GM18511 (cell line): ENCODE results near the gene TLE7.

Experiments
- ATAC-seq: cut with Tn5 transposase; IDR thresholded peaks from one replicate; pipeline ENCODE4 v1.9.1; 2021; ENCODE audit warnings: mild to moderate bottlenecking, moderate library complexity; ENCODE audit not compliant: unreplicated experiment

The TLE7 gene

DNA sequence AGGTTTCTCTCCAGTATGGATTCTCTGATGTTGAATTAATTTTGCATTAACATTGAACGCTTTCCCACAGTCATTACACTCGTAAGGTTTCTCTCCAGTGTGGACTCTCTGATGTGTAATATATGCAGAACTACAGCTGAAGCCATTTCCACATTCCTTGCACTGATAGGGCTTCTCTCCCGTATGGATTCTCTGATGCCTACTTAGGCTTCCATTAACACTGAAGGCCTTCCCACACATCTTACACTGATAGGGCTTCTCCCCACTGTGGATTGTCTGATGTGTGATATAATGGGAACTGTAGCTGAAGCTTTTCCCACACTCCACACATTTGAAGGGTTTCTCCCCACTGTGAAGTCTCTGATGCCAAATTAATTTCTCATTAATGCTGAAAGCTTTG, 7.2 kb upstream of the TLE7 start:
- ATAC-seq = no peak

DNA sequence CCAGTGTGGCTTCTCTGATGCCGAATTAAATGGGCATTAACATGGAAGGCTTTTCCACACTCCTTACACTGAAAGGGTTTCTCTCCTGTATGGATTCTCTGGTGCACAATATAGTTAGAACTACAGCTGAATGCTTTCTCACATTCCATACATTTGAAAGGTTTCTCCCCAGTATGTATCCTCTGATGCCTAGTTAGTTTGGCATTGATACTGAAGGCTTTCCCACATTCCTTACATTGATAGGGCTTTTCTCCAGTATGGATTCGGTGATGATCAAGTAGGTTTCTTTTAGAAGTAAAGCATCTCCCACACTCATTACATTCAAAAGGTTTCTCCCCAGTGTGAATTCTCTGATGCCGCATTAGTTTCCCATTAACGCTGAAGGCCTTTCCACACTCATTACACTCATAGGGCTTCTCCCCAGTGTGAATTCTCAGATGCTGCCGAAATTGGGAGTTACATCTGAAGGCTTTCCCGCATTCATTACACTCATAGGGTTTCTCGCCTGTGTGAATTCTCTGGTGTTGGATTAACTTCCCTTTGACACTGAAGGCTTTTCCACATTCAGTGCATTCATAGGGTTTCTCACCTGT, 6.5 kb upstream of the TLE7 start:
- no peak for ATAC-seq

DNA sequence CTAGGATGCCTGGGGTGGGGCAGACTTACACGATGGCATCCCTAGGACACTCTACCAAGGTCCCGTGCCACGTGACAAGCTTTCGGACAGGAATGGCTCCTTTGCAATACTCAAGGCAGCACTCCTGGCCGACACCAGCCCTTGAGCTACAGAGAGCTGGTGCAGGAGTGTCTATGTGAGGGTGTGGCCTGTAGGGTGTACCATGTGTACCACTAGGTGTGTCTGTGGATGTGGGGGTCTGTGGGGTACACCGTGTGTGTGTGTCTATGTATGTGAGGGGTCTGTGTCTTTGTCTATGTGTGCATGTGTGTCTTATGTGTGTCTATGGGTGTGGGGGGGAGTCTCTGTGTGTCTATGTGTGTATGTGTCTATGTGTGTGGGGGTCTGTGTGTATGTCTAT, 1.9 kb upstream of the TLE7 start:
- no peak for ATAC-seq

DNA sequence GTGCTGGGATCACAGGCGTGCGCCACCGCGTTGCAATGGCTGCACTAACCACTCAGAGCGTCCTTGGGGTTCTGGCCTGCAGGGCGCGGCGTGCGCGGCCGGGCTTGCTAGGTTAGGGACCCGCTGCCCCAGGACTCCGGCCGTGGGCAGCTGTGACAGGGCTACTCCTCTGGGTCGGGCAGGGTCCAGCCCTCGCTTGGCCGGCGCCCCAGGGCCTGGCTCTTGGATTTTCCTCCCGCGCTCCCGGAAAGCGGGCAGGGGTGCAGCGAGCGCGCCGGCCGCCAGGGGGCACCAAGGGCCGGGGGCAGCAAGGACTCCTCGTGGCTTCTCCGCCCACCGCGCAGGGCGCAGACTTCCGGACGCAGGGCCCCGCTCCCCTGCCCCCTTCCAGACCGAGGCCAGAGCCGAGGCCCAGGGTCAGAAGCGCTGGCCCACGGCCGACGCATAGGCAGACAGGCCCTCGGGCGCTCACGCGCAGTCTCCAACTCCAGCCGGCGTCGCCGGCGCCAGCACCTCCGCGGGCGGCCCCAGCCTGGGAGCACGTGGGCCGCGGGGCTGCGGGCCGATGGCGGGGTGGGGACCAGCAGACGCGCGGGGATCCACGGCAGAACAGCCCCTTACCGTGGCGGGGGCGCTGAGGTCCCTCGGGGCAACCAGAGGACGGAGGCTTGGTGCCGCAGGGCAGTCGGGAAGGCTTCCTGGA, 355 bp downstream of the TLE7 start:
- no peak for ATAC-seq

DNA sequence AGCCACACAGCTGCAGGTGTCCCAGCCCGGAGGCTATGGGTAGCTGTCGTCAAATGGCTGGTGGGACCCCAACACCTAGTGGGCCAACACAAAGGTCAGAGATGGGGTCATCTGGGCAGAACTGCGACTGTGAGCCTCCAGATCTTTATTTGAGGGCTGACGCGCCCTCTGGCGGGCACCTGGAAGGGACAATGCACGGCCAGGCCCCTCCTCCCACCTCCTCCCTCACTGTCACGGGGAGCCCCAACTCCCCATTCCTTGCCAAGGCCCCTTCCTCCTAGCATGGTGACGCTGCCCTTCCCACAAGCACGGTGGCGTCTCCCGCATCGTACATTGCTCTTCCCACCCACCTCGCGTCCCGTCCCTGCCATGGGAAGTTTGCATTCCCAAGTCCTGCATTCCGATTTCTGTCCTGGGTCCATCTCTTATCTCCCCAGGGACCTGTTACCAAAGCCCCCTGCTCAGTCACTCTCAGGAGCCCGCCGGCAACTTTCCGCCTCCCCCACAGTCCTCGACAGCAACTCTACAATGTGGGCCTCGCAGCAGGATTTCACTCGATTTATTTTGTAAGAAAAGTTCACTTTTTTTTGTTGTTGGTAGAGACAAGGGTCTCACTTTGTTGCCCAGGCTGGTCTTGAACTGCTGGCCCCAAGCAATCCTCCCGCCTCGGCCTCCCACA, 1.0 kb downstream of the TLE7 start:
- ATAC-seq = no peak

DNA sequence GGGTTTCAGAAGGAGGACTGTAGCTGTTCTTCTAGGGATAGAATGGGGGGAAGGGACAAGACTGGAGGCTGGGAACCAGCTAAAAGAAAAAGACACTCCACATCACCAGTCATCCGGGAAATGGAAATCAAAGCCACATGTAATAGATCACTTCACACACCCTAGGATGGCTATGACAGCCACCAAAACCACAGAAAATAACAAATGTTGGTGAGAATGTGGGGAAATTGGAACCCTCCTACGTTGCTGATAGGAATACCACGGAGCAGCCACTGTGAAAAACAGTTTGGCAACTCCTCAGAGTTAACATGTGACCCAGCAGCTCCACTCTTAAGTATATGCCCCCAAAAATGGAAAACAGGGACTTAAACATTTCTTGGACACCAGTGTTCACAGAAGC, 2.3 kb downstream of the TLE7 start:
- no peak for ATAC-seq

DNA sequence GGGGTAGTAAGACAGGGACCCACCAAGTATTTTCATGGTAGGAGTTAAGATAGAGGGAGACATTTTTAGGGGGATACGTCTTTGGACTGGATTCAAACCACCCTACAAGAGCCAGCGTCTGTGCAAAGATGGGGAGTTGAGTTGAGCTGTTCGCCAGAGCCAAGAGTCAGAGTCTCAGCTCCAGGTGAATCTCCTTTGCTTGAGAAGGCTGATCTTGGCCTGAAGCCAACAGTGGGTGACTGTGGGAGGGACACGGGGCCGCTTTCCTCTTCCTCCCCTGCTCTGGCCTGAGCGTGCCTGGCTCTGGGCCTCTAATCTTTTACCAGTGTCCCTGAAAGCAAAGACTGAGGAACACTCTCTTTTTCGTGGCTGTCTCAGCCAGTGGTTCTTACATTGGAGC, 5.4 kb downstream of the TLE7 start:
- ATAC-seq = no peak

DNA sequence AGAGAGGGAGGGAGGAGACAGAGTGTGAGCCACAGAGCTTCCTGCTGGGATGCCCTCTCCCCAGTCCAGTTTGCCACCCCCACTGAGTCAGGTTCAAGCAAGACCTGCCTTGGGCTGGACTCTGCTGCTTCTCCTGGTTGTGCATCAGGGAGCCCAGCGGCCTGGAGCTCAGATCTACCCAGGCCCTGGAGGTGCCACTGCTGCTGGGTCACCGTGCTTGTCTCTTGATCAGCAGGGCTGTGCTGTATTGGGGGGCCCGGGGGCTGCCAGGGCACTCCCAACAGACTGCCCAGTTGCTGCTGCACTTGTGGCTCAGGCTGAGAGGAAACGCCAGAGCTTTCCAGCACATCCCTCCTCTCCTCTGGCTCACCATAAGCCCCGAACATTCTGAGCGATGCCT, 8.9 kb downstream of the TLE7 start:
- ATAC-seq = no peak

DNA sequence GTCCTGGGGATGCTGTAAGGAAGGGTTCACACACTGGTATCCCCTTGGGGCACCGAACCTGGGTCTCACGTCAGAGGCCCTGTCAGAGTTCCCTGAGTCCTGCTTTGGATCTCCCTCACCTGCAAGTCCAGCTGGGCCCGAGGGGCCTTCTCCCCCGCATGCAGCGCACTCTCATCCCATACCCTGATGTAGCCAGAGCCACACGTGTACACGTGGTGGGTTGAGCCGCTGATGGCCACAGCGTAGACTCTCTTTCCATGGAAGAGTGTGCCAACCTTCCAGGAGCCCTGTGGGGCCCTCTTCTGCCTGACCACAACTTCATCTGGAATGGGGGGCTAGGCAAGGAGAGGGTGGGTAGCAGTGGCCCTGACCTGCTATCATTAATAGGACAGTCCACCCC, 9.9 kb downstream of the TLE7 start:
- ATAC-seq = no peak

DNA sequence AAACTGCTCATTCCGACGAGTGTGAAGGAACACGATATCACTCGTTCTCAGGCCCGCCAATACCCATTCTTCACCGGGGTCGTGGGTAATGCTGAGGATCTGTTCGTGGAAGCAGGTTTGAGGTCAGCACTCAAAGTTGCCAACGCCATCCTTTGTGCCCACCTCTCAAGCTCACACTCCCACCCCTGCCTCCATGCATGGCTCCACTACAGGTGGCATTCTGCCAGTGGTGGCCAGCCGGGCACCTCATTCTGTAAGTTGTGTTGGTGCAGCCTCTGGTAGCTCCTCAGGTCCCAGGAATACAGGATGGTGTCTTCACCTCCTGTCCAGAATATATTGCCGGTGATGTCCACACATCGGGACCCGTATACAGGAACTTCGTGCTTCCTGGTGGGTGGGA, 10.7 kb downstream of the TLE7 start:
- ATAC-seq = no peak

DNA sequence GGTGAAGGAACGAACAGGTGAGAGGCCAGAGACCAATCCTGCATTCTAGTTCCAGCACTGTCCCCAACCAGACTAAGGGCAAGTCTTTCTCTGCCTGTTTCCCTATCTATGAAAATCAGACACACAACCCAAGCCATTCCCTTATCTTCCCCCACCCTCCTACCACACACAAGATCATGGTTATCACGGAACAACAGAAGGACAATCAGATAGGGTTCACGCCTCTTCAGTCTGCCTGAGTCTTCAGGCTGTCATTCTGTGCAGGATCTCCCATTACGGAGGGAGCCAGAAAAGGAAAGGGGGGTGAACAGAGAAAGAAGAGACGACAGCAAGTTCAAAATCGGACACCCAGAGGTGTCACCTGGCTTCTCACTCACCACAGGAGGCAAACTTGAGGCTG, 11.1 kb downstream of the TLE7 start:
- no peak for ATAC-seq

DNA sequence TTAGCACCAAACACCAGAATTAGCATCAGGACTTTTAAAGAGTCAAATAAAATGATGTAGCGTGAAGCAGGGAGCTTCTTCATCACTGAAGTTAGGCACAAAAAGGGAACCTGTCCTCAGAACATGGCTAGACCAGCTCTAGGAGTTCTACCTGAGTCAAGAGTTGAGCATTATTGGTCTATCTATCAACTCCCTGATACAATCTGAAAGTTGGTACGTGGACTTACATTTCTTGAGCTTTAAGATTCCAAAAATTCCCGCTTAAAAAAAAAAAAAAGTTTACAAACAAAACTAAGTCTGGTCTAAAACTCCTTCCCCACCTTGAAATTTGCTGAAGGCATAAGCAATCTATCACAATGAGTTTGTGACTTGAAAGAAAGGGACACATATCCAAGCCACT, 12.3 kb downstream of the TLE7 start:
- ATAC-seq = no peak

DNA sequence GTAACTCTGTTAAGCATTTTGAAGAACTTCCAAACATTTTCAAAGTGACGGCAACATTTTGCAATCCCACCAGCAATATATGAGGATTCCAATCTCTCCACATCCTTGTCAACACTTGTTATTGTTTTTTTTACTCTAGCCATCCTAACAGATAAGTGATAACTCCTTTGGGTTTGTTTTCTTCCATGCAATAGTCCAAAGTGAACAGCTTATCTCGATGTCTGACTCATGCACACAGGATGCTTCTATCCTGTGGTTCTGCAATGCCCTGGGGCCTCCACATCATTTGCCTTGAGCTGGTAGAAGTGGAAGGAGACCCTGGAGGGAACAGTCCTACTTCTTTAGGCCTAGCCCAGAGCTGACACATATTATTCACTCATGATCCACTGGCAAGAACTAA, 13.0 kb downstream of the TLE7 start:
- ATAC-seq = no peak

DNA sequence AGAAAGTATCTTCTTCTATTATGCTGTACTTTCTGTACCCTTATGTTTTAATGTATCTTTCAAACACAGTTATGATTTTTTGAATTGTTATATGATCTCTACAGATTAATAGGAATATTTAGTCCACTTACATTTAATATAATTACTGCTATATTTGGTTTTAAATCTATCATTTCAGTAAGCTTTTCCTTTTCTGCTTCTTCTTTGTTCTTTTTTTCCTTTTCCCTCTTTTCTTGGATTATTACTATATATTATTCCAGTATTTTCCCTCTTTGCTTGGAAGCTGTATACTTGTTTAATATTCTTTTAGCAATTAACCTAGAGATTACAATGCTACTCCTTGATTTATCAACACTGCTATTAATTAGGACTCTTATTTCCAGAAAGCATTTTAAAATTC, 13.5 kb downstream of the TLE7 start:
- no peak for ATAC-seq

DNA sequence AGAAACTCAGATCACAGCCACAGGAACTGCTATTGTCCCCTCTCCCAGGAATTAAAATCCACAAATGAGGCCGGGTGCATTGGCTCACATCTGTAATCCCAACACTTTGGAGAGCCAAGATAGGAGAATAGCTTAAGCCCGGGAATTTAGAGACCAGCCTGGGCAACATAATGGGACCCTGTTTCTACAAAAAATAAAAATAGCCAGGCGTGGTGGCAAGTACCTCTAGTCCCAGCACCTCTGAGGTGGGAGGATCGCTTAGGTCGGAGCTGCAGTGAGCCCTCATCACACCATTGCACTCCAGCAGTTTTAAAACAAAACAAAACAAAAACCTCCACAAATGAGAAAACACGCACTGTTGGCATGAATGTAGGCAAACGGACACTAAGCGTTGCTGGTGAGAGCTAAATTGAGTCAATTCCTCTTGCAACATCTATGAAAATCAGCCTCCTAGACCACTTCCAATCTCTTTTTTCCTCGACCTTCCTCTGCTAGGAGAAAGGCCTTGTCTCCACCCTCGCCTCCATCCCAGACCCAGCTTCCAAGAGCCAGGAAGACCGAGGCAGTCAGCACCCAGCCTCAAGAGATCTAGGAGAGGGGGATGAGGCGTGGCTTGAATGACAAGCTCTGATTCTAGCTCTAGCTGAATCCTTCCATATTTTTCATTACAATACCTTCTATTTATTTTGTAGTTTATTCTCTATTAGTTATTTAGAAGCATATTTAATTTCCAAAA, 14.8 kb downstream of the TLE7 start:
- ATAC-seq = peak; percentile 24

DNA sequence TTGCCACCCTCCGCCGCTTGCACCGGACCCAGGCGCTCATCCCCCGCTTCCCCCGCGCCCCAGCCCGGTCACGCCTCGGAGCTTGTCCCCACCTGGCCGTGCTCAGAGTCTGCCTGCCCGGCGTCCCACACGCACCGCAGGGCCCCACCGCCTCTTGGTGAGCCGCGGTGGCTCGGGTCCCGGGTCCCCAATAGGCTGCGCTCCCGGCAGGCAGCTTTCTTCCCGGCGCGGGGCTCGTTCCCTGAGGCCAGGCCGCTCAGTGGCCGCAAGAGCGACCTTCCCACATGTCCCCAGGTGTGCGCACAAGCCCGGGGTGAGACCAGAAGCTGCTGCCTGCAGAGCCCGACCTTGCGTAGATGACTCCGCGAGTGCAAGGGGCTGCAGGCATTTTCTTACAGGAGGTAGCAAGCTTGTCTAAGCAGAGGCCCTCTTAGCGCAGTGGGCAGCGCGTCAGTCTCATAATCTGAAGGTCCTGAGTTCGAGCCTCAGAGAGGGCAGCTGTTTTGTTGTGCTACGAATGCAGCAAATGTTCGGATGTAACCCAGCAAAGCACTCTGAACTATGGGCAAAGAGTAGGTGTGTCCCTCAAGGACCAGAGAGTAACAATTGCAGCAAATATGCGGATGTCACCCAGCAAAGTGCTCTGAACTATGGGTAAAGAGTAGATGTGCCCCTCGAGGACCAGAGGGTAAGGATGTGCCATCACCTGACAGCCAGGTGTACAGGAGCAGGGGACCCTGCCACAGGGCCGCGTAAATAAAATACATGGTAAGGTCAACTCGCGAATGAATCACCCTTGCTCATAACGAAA, 15.6 kb downstream of the TLE7 start:
- peak; percentile 70 for ATAC-seq

DNA sequence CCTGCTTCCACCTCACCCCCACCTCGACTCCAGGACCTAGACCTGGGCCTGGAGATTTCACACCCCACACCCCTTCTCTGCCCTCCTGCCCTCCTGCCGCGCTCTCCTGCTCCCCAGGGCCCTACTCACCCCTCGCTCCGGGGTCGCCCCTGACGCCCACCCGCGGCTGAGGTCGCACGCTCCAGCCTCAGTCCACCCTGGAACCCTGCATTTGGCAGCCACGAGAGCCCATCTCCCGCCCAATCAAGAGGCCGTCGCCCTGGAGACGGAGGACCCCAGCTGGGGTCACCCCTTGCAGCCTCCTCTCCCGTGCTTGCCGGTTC, 16.1 kb downstream of the TLE7 start:
- ATAC-seq = no peak

DNA sequence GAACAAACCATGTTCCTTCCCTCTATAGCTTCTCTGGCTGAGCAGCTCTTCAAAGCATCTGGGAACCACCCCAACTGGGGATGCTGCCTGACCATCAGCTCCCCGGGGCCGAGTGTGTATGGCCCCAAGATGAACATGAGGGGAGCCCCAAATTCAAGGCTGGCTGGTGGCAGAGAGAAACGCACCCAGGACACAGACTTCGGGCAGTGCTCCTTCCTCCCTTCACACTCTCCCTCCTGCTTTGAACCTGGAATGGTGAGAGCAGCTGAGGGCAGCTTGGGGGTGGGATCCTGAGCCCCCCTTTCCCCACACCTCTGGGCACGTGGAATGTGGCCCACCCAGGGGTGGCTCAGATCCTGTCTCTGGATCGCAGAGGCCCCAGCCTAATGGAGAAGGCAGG, 17.2 kb downstream of the TLE7 start:
- no peak for ATAC-seq

DNA sequence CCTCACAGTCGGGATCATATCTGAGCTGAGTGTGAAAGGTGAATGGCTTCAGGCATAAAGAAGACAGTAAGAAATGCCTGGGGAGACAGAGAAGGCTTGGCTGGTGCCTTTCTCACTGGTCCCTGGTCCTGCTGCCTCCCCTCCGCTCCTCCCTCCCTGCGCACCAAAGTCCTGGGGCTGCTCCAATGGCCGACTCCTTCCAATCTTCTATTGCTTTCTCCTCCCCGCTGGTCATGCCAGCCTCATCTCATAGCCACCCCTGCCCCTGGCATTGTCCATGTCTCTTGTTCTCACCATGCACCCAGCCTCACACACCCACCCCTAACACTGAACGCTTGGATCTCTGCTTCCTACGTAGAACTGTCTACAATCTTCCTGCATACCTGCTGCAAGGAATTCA, 18.0 kb downstream of the TLE7 start:
- ATAC-seq = no peak

DNA sequence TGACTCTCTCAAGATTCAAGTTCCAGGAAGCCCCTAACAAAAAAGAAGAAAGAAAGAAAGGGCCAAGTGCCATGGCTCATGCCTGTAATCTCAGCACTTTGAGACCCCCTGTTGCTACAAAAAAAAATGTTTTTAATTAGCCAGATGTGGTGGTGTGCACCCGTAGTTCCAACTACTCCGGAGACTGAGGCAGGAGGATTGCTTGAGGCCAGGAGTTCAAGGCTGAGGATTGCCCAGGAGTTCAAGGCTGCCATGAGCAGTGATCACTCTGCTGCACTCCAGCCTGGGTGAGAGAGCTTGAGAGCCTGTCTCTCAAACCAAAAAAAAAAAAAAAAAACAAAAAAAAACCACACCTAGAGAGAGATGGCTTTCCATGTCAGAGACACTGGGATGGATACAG, 18.8 kb downstream of the TLE7 start:
- no peak for ATAC-seq

DNA sequence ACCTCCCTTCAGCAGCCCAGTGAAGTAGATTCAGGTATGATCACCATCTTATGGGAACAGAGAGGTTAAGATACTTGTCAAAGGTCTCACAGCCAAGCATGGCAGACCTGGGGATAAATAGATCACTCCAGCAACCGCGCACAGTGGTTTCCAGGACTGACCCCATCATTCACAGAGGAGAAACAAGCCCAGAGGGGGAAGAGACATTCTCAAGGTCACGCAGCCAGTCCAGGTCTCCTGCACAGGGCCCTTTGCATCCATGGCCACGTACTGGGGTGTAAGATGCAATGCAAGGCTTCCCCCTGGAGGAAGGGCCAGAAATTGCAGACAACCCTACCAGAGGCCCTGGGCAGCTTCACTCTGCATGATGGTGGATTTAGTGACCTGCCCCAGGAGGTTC, 19.9 kb downstream of the TLE7 start:
- ATAC-seq = no peak
